Aorta (tissue), 5 donors: Measurements from ENCODE around the gene ATP9B. TPM values are rescaled to one million over a fixed set of nuclear protein-coding genes. Genes with fewer than 3 reads are reported as not detected.

Experiments used
- ATAC-seq: fragments of 200-7000 bp; cut with Tn5 transposase; one replicate; pipeline ENCODE4 v1.9.1; 2022; ENCODE audit warnings: moderate library complexity; ENCODE audit not compliant: low FRiP score
- DNase-seq, 2 donors: peaks; one replicate each; pipeline ENCODE4 v3.0.0-alpha.2; 2020
- H3K27ac ChIP-seq, 2 donors: one replicate each; pipeline ENCODE4 v1.5.1; 2013; ENCODE audit warnings: low read length in 2 of 2, mild to moderate bottlenecking in 2 of 2, moderate library complexity in 2 of 2, control low read depth in 1 of 2, inconsistent platforms in 1 of 2, low read depth in 1 of 2
- H3K27me3 ChIP-seq, 2 donors: one replicate each; pipeline ENCODE4 v1.6.1; 2013; ENCODE audit warnings: control low read depth in 1 of 2, low read length in 1 of 2, mild to moderate bottlenecking in 1 of 2, moderate library complexity in 1 of 2; ENCODE audit not compliant: insufficient read depth in 2 of 2, control insufficient read depth in 1 of 2
- H3K36me3 ChIP-seq, 2 donors: one replicate each; pipeline ENCODE4 v1.6.1; 2013; ENCODE audit warnings: control low read depth in 1 of 2, low read length in 1 of 2, mild to moderate bottlenecking in 1 of 2; ENCODE audit not compliant: insufficient read depth in 2 of 2, control insufficient read depth in 1 of 2
- H3K4me1 ChIP-seq, 2 donors: one replicate each; pipeline ENCODE4 v1.6.1; 2013; ENCODE audit warnings: low read length in 2 of 2, control low read depth in 1 of 2, mild to moderate bottlenecking in 1 of 2, moderate library complexity in 1 of 2; ENCODE audit not compliant: insufficient read depth in 2 of 2, control insufficient read depth in 1 of 2
- H3K4me3 ChIP-seq, 2 donors: one replicate each; pipeline ENCODE4 v1.5.1; 2013; ENCODE audit warnings: low read length in 2 of 2, control low read depth in 1 of 2, mild to moderate bottlenecking in 1 of 2
- H3K9me3 ChIP-seq: one replicate; pipeline ENCODE4 v1.6.1; 2013; ENCODE audit warnings: mild to moderate bottlenecking, low read length; ENCODE audit not compliant: control insufficient read depth
- WGBS, 2 donors: extraction: QIAGEN DNeasy Blood & Tissue Kit; methylation state at CpG; one replicate each; pipeline ENCODE4 v1.1.7; 2013; 5-methylcytosine and 5-hydroxymethylcytosine counted together
- intact Hi-C, 2 donors: fragments of 100-400 bp; cut with DNase I; formaldehyde crosslinking; loops; one replicate each; pipeline versions ENCODE4 v1.14.2 to v1.15.0; 2022
- polyA plus RNA-seq, 2 donors: library from polyadenylated mRNA; stranded (reverse); fragments of 200-250 nt; gene quantifications; one replicate each; pipeline ENCODE4 v1.2.3, GENCODE V29; 2013
- total RNA-seq, 2 donors: library from RNA; stranded (reverse); fragmentation: NEBNext Ultra II Directional; extraction: Animal tissue kit (Norgen Biotek cat#: 25700); gene quantifications; one replicate each; pipeline ENCODE4 v1.2.1, GENCODE V29; 2021
- donor health status: healthy with polysubstance abuse.
- donor health status: Bipolar disorder and iron deficiency.
- donor health status: DM: no; HTN: no; CAD: no.
- donor health status: DM: no; HTN: no; CAD: no.
- donor health status: DM: yes; HTN: yes; CAD: no.

The ATP9B gene
- total and polyA plus RNA-seq, 4 donors, result 2.3 to 55.3 (median 30.5) TPM

DNA sequence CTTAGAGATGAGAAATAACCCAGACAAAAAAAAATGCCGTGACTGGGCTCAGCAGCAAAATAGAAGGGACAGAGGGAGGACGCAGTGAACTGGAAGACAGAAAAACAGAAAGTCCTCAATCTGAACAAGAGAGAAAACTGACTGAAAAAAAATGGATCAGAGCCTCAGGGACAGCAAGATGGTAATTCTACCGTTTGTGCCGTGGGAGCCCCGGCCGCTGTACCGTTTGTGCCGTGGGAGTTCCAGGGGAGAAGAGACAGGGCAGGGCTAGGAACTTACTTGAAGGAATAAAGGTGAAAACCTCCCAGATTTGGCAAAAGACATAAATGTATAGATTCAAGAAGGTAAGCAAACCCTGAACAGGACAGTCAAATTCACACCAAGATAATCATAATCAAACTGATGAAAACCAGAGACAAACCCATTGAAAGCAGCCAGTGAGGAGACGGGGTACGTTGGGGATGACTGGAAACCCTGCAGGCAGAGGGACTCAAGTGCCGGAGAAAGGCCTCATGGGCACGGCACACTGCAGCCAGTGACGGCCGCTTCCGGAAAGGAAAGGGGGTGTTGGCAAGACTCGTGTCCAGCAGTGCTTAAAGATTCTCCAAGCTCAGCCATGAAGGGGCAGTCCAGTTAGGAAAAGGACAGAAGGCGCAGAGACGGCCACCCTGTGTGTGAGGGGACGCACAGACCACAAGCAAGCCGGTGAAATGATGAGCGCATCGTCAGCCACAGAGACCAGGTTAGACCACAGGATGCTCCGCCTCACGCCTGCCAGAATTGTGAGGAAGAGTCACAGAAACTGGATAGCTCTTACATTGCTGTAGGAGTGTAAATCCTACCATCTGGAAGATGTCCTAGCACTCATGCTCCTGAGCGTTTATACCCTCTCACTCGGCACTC, 286.5 kb downstream of the ATP9B start:
- no peaks in the 10 kb centered on the region for H3K4me1 ChIP-seq
- intact Hi-C loops, result no loop called here
- no peak overlapping the region for H3K27ac ChIP-seq
- WGBS, 2 donors, result 89 to 90% methylated on average over 26 of the region's 26 CpGs
- H3K9me3 ChIP-seq, result no peaks in the 10 kb centered on the region
- no peak for DNase-seq
- ATAC-seq, result no peak
- H3K36me3 ChIP-seq, result peaks cover 0 to 3% of the 10 kb centered on the region in 2 donors
- H3K4me3 ChIP-seq, result no peak overlapping the region
- H3K27me3 ChIP-seq, result no peaks in the 10 kb centered on the region

DNA sequence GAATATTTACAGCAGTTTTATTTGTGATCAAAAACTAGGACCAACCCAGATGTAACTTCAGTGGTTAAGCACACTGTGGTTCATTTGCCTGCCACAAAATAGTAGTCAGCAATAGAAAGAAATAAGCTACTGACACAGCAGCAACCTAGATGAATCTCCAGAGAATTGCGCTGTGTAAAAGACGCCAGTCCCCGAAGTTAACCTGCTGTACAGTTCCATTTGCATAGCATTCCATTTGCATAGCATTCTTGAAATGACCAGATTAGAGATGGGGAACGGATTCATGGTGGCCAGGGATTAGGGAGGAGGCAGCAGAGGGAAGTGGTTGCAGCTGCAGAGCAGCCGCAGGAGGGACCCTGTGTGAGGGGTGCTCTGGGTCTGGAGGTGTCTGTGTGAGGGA, 287.2 kb downstream of the ATP9B start:
- H3K4me3 ChIP-seq, result no peak overlapping the region
- DNase-seq, result no peak
- 72 to 81% methylated on average over 5 of the region's 5 CpGs for WGBS, 2 donors
- intact Hi-C loops, result no loop called here
- H3K27ac ChIP-seq, result no peak overlapping the region
- peaks cover 0 to 3% of the 10 kb centered on the region in 2 donors for H3K36me3 ChIP-seq
- H3K27me3 ChIP-seq, result no peaks in the 10 kb centered on the region
- no peak for ATAC-seq
- no peaks in the 10 kb centered on the region for H3K9me3 ChIP-seq
- H3K4me1 ChIP-seq, result no peaks in the 10 kb centered on the region

DNA sequence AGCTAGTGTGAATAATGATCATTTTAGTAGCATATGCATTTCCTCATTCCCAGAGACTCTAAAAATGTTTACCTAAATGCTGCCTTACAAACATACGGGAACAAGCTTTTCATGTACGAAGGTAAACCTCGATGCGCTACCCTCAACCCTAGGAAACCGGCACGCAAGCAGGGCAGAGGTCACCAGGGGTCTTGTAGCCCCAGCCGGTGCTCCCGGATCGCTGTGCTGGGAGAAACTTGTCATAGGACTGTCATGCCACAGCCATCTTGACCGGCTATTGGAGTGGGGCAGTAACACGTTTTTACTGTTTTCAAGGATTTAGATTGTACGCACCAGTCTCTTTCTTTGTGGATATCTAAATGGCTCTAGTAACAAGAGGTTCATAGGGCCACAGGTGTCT, 291.7 kb downstream of the ATP9B start:
- Histone ChIP-seq H3K27ac (no peak overlapping the region), H3K4me1 (no peaks in the 10 kb centered on the region), H3K27me3 (no peaks in the 10 kb centered on the region), H3K9me3 (no peaks in the 10 kb centered on the region), H3K4me3 (no peak overlapping the region), H3K36me3 (peaks cover 0 to 8% of the 10 kb centered on the region in 2 donors)
- DNase-seq (no peak), ATAC-seq (no peak)
- intact Hi-C loops, result no loop called here
- WGBS, 2 donors, result 94% methylated on average over 12 of the region's 12 CpGs

DNA sequence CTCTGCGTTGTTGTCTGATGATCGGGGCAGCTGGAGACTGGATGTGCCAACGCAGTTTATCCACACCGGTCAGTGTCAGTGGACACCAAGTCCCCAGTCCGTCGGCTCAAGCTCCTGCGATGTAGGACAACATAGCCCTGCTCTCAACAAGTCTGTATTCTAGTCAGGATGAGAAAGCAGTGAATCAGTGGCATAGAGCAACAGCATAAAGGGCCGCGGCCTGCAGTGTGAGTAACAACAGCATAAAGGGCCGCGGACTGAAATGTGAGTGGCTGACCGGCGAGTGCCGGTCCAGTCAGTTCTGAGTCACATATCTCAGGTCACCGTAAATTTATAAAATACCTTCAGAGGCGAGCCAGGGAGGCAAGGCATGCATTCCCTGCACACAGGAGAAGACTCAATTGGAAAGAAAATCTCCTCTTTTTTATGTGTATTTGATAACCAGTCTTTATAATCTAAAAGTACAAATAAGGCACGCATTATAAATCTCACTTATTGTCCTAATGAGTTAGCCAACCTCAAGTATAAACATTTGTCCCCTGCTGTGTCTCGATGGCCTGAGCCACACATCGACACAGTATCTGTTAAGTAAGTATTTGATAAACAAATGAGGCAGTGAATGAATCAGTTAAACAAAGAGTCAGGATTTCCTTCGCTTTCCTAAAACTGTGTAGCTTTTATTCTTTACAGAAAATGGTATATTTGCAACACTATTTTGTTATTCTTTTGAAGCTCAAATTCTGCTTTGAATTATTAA, 292.8 kb downstream of the ATP9B start:
- Histone ChIP-seq H3K36me3 (peaks cover 0 to 8% of the 10 kb centered on the region in 2 donors), H3K4me3 (no peak overlapping the region), H3K4me1 (no peaks in the 10 kb centered on the region), H3K27me3 (no peaks in the 10 kb centered on the region), H3K27ac (no peak overlapping the region), H3K9me3 (no peaks in the 10 kb centered on the region)
- no peak for DNase-seq
- WGBS, 2 donors, result 90% methylated on average over 20 of the region's 20 CpGs
- intact Hi-C loops, result no loop called here
- ATAC-seq, result no peak

DNA sequence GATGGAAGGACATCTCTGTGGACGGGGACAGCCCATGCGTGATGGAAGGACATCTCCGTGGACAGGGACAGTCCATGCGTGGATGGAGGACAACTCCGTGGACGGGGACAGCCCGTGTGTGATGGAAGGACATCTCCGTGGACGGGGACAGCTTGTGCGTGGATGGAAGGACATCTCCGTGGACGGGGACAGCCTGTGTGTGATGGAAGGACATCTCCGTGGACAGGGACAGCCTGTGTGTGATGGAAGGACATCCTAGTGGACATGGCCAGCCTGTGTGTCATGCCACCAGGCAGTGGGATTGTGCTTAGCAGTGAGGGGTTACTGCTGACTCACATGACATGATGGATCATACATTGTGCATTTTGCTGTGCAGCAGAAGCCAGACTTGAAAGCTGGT, 296.5 kb downstream of the ATP9B start:
- DNase-seq (no peak), ATAC-seq (no peak)
- 96 to 97% methylated on average over 13 of the region's 13 CpGs for WGBS, 2 donors
- no peaks in the 10 kb centered on the region for H3K4me1 ChIP-seq
- H3K4me3 ChIP-seq, result no peak overlapping the region
- H3K9me3 ChIP-seq, result no peaks in the 10 kb centered on the region
- no peaks in the 10 kb centered on the region for H3K27me3 ChIP-seq
- peaks cover 0 to 6% of the 10 kb centered on the region in 2 donors for H3K36me3 ChIP-seq
- H3K27ac ChIP-seq, result no peak overlapping the region
- intact Hi-C loops, result no loop called here

DNA sequence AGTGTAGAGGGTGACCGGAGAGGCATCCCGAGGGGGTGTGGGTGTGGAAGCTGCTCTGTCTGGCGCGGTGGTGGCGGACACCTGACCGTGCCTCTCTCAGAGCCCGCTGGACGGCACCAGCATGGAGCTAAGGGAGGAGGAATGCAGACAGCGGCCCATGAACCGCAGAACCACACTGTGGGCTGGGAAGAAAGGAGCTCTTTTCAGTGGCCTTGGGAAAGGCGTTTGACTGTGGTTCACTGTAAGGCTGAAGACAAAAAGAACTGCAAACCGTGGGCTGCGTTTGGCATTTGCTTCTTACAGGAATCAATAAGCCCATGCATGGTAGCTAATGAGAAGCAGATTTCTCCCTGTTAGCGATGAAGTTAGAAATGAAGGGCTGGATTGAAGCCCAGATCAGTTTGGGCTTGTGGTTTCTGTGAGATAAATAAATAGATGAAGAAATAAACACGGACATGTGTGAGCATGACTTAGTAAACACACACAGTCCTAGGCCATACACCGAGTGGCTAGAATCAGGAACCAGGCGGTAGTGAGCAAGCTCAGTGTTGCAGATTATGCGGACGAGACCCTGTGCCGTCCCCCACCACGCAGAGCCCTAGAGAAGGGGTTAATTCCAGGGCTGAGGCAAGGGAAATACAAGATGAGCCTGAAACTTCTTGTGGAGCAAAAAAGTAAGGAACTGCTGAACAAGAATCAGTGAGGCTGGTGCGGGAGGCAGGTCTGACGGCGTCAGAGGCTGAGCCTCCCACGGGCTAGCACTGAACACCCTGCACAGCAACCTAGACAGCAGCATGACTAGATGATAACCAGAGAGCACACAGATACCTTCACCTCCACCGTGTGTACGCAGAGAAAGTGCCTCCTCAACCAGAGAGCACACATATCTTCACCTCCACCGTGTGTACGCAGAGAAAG, 297.2 kb downstream of the ATP9B start:
- intact Hi-C loops, result no loop called here
- no peak overlapping the region for H3K4me3 ChIP-seq
- H3K4me1 ChIP-seq, result no peaks in the 10 kb centered on the region
- ATAC-seq (no peak), DNase-seq (no peak)
- peaks cover 0 to 7% of the 10 kb centered on the region in 2 donors for H3K36me3 ChIP-seq
- H3K27ac ChIP-seq, result no peak overlapping the region
- no peaks in the 10 kb centered on the region for H3K9me3 ChIP-seq
- 88 to 90% methylated on average over 29 of the region's 29 CpGs for WGBS, 2 donors
- no peaks in the 10 kb centered on the region for H3K27me3 ChIP-seq

DNA sequence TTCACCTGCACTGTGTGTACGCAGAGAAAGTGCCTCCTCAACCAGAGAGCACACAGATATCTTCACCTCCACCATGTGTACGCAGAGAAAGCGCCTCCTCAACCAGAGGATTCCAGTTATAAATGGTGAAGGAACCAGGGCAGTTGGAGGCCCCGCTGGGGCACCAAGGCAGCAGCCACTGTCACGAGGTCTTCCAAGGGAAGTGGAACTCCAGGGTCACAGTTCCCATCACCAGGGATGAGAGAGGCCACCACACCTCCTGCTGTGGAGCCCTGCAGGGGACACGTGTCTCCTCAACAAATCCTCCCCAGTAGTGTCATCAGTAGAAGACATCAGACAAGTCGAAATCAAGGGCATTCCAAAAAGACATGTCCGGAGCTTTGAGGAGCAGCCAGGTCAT, 298.3 kb downstream of the ATP9B start:
- ATAC-seq (no peak), DNase-seq (no peak)
- no peaks in the 10 kb centered on the region for H3K4me1 ChIP-seq
- WGBS, 2 donors, result 92 to 96% methylated on average over 8 of the region's 8 CpGs
- no peak overlapping the region for H3K4me3 ChIP-seq
- intact Hi-C loops, result no loop called here
- H3K27me3 ChIP-seq, result no peaks in the 10 kb centered on the region
- no peaks in the 10 kb centered on the region for H3K9me3 ChIP-seq
- H3K36me3 ChIP-seq, result peaks cover 0 to 7% of the 10 kb centered on the region in 2 donors
- H3K27ac ChIP-seq, result no peak overlapping the region

DNA sequence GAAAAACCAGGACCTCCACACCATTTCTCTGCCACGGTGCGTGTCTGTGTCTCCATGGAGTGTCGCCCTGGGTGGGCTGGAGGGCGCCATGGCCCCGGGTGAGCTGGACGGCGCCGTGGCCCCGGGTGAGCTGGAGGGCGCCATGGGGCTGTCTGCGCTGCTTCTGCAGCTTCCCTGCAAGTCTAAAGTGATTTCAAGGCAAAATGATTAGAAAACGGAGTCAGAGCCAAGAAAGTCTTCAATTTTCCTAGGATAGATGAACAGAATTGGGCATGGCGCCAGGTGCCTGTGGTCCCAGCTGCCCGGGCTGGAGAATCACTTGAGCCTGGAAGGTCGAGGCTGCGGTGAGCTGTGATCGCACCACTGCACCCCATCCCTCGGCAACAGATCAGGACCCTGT, 298.8 kb downstream of the ATP9B start:
- H3K27me3 ChIP-seq, result no peaks in the 10 kb centered on the region
- DNase-seq (no peak), ATAC-seq (no peak)
- intact Hi-C loops, result no loop called here
- WGBS, 2 donors, result 86 to 87% methylated on average over 18 of the region's 18 CpGs
- H3K4me3 ChIP-seq, result no peak overlapping the region
- H3K9me3 ChIP-seq, result no peaks in the 10 kb centered on the region
- H3K4me1 ChIP-seq, result no peaks in the 10 kb centered on the region
- H3K36me3 ChIP-seq, result peaks cover 0 to 6% of the 10 kb centered on the region in 2 donors
- H3K27ac ChIP-seq, result no peak overlapping the region
